Caco-2 (cell line): Measurements from ENCODE around the gene TMEM132C. TPM values are rescaled to one million over a fixed set of nuclear protein-coding genes. Genes with fewer than 3 reads are reported as not detected.

Source experiments
- BruUV-seq: library from RNA; stranded (reverse); fragments of 400-500 nt; replicated peaks from 2 replicates; lab custom pipeline; 2021; lab: Mats Ljungman, UMichigan
- CTCF ChIA-PET: fragments of 300-600 bp; sonication (Branson Sonifier 250); formaldehyde crosslinking; loops from one replicate; lab custom pipeline; 2022; ENCODE audit warnings: antibody characterized with exemption; lab: Charles Lee
- POLR2A ChIA-PET: fragments of 300-600 bp; sonication (Branson Sonifier 250); formaldehyde crosslinking; loops from one replicate; lab custom pipeline; 2022; ENCODE audit warnings: antibody characterized with exemption; lab: Charles Lee
- DNase-seq, 2 experiments: peaks; one replicate each; pipeline versions ENCODE4 v3.0.0 to v3.0.0-alpha.2; 2020 to 2022
- H3K27me3 ChIP-seq: replicated peaks from 2 replicates; pipeline ENCODE4 v1.6.0; 2011; ENCODE audit warnings: low read length; ENCODE audit not compliant: control insufficient read depth, insufficient read depth
- H3K36me3 ChIP-seq: 2 replicates; pipeline ENCODE4 v1.5.1; 2011; ENCODE audit warnings: low read length; ENCODE audit not compliant: control insufficient read depth, insufficient read depth
- H3K4me1 ChIP-seq: fragments of 250-450 bp; sonication (Bioruptor Pico); 2 replicates; pipeline ENCODE4 v1.5.1; 2020; ENCODE audit warnings: mild to moderate bottlenecking
- H3K4me3 ChIP-seq: 2 replicates; pipeline ENCODE4 v1.5.1; 2011; ENCODE audit warnings: low read depth, mild to moderate bottlenecking, control low read depth, low read length
- H3K9me3 ChIP-seq: fragments of 250-450 bp; sonication (Bioruptor Pico); 2 replicates; pipeline ENCODE4 v1.5.1; 2020; ENCODE audit warnings: mild to moderate bottlenecking, moderate library complexity
- H3K27ac Mint-ChIP-seq: one replicate; pipeline ENCODE4 v1.8.0; 2022; ENCODE audit warnings: mixed read lengths; ENCODE audit not compliant: unreplicated experiment
- H3K27me3 Mint-ChIP-seq: one replicate; pipeline ENCODE4 v1.8.0; 2022; ENCODE audit warnings: mixed read lengths; ENCODE audit not compliant: insufficient read depth, unreplicated experiment
- H3K36me3 Mint-ChIP-seq: one replicate; pipeline ENCODE4 v1.8.0; 2022; ENCODE audit warnings: mild to moderate bottlenecking, mixed read lengths; ENCODE audit not compliant: insufficient read depth, unreplicated experiment
- H3K4me1 Mint-ChIP-seq: one replicate; pipeline ENCODE4 v1.8.0; 2022; ENCODE audit warnings: low read depth, mixed read lengths; ENCODE audit not compliant: unreplicated experiment
- H3K4me3 Mint-ChIP-seq: one replicate; pipeline ENCODE4 v1.8.0; 2022; ENCODE audit warnings: mild to moderate bottlenecking, moderate library complexity, mixed read lengths; ENCODE audit not compliant: unreplicated experiment
- H3K9me3 Mint-ChIP-seq: one replicate; pipeline ENCODE4 v1.8.0; 2022; ENCODE audit warnings: mixed read lengths; ENCODE audit not compliant: unreplicated experiment
- CTCF ChIP-seq, 2 experiments: fragments of 200-600 bp in 1 of 2; IDR thresholded peaks; 1 replicate in 1 of 2; 2 replicates in 1 of 2; pipeline versions ENCODE4 v1.5.1 to v1.8.0; 2011 to 2022; ENCODE audit warnings: antibody characterized with exemption in 1 of 2, control low read depth in 1 of 2, inconsistent platforms in 1 of 2, low read depth in 1 of 2, low read length in 1 of 2, mild to moderate bottlenecking in 1 of 2, moderate library complexity in 1 of 2; ENCODE audit not compliant: insufficient read depth in 1 of 2, severe bottlenecking in 1 of 2, unreplicated experiment in 1 of 2
- intact Hi-C: fragments of 100-400 bp; cut with micrococcal nuclease; formaldehyde crosslinking; loops from one replicate; pipeline ENCODE4 v1.10.0; 2022; ENCODE audit not compliant: unreplicated experiment
- total RNA-seq: library from RNA; stranded (reverse); gene quantifications from 2 replicates; pipeline ENCODE4 v1.2.3, GENCODE V29; 2022

Gene TMEM132C
- total RNA-seq, 1 experiment from 2014 or later = not detected

- no peaks in the 10 kb centered on the region for H3K4me1 Mint-ChIP-seq
- ChIA-PET POLR2A (no interaction called here), CTCF (no interaction called here)
- no peak overlapping the region for H3K4me3 Mint-ChIP-seq
- peaks cover 10% of the 10 kb centered on the region for H3K9me3 Mint-ChIP-seq
- H3K9me3 ChIP-seq = no peaks in the 10 kb centered on the region
- TF ChIP-seq CTCF (IDR thresholded peaks at IDR 0.05; ENCODE audit: insufficient read depth in 1 of 2, low read depth in 1 of 2, low read length in 1 of 2, severe bottlenecking in 1 of 2, unreplicated experiment in 1 of 2) = no peak
- no peak overlapping the region for H3K4me3 ChIP-seq
- intact Hi-C loops = no loop called here
- H3K36me3 ChIP-seq = no peaks in the 10 kb centered on the region
- H3K4me1 ChIP-seq = no peaks in the 10 kb centered on the region
- no peak overlapping the region for H3K27ac Mint-ChIP-seq
- H3K36me3 Mint-ChIP-seq = no peaks in the 10 kb centered on the region
- no peak for DNase-seq
- H3K27me3 ChIP-seq = no peaks in the 10 kb centered on the region
- no TSS peak for BruUV-seq
- H3K27me3 Mint-ChIP-seq = no peaks in the 10 kb centered on the region
These were observed 420.9 kb downstream of the TMEM132C start for GRCh38 chr12:128687851-128688250.

- Mint-ChIP-seq H3K4me1 (no peaks in the 10 kb centered on the region), H3K9me3 (peaks cover 10% of the 10 kb centered on the region)
- CTCF ChIA-PET = no interaction called here
These were observed 423.7 kb downstream of the TMEM132C start for GRCh38 chr12:128690641-128691040.

GRCh38 chr12:128693115-128693514 lies 426.1 kb downstream of the TMEM132C start:
- H3K36me3 ChIP-seq = no peaks in the 10 kb centered on the region
- no peaks in the 10 kb centered on the region for H3K9me3 ChIP-seq
- ChIA-PET POLR2A (no interaction called here), CTCF (no interaction called here)
- TF ChIP-seq CTCF (IDR thresholded peaks at IDR 0.05; ENCODE audit: insufficient read depth in 1 of 2, low read depth in 1 of 2, low read length in 1 of 2, severe bottlenecking in 1 of 2, unreplicated experiment in 1 of 2) = no peak
- Mint-ChIP-seq H3K4me3 (no peak overlapping the region), H3K27me3 (no peaks in the 10 kb centered on the region), H3K9me3 (peaks cover 10% of the 10 kb centered on the region), H3K27ac (no peak overlapping the region), H3K36me3 (no peaks in the 10 kb centered on the region), H3K4me1 (no peaks in the 10 kb centered on the region)
- BruUV-seq = no TSS peak
- H3K4me3 ChIP-seq = no peak overlapping the region
- no peaks in the 10 kb centered on the region for H3K27me3 ChIP-seq
- no peaks in the 10 kb centered on the region for H3K4me1 ChIP-seq
- intact Hi-C loops = no loop called here
- DNase-seq = no peak

More at GRCh38 chr12:128690641-128691040, 423.7 kb downstream of the TMEM132C start:
- intact Hi-C loops = no loop called here
- BruUV-seq = no TSS peak
- POLR2A ChIA-PET = no interaction called here
- Histone ChIP-seq H3K4me3 (no peak overlapping the region), H3K27me3 (no peaks in the 10 kb centered on the region), H3K9me3 (no peaks in the 10 kb centered on the region), H3K36me3 (no peaks in the 10 kb centered on the region), H3K4me1 (no peaks in the 10 kb centered on the region)
- DNase-seq = no peak
- Mint-ChIP-seq H3K36me3 (no peaks in the 10 kb centered on the region), H3K27me3 (no peaks in the 10 kb centered on the region), H3K27ac (no peak overlapping the region), H3K4me3 (no peak overlapping the region)
- no peak for TF ChIP-seq CTCF (IDR thresholded peaks at IDR 0.05; ENCODE audit: insufficient read depth in 1 of 2, low read depth in 1 of 2, low read length in 1 of 2, severe bottlenecking in 1 of 2, unreplicated experiment in 1 of 2)
